NCI-H2107 (cell line): ENCODE results near the gene AOC3.

Experiments used
- DNase-seq: peaks from one replicate; lab custom pipeline; 2025; lab: John Stamatoyannopoulos, UW

AOC3 gene

GRCh38 chr17:42850954-42851353, at the start of gene AOC3:
Gene AOC3 (plus strand): TSS chr17:42851199. CDS start chr17:42851344, 145 bp downstream.
- no peak for DNase-seq

- DNase-seq: no peak
These were observed 47.7 kb upstream of the AOC3 start for GRCh38 chr17:42803074-42803883.

GRCh38 chr17:42804918-42805367, 46.1 kb upstream of the AOC3 start:
- DNase-seq: no peak

GRCh38 chr17:42806249-42806648, 44.8 kb upstream of the AOC3 start:
- DNase-seq: no peak

- DNase-seq: no peak
These were observed 41.7 kb upstream of the AOC3 start for GRCh38 chr17:42809250-42809649.

GRCh38 chr17:42814633-42815399, 36.2 kb upstream of the AOC3 start:
- DNase-seq: peak; percentile 46

- no peak for DNase-seq
These were observed 33.1 kb upstream of the AOC3 start for GRCh38 chr17:42817866-42818265.

- no peak for DNase-seq
These were observed 32.6 kb upstream of the AOC3 start for GRCh38 chr17:42818379-42818778.

- DNase-seq: peak; percentile 24
These were observed 31.0 kb upstream of the AOC3 start for GRCh38 chr17:42819939-42820535.

GRCh38 chr17:42821176-42821575, 29.8 kb upstream of the AOC3 start:
- no peak for DNase-seq

- DNase-seq: no peak
These were observed 23.5 kb upstream of the AOC3 start for GRCh38 chr17:42827472-42827871.

- no peak for DNase-seq
These were observed 20.0 kb upstream of the AOC3 start for GRCh38 chr17:42830971-42831370.

- DNase-seq: no peak
These were observed 18.6 kb upstream of the AOC3 start for GRCh38 chr17:42832213-42832933.

- DNase-seq: peak; percentile 76
These were observed 17.8 kb upstream of the AOC3 start, which contains the start of gene PSME3 for GRCh38 chr17:42832934-42833766. Gene PSME3 (plus strand): TSS chr17:42833397. CDS start chr17:42833632, 235 bp downstream.

- no peak for DNase-seq
These were observed 17.1 kb upstream of the AOC3 start for GRCh38 chr17:42833767-42834422.

GRCh38 chr17:42835732-42836131, 15.3 kb upstream of the AOC3 start:
- no peak for DNase-seq

- no peak for DNase-seq
These were observed 8.9 kb upstream of the AOC3 start for GRCh38 chr17:42841975-42842685.

GRCh38 chr17:42843358-42843934, 7.6 kb upstream of the AOC3 start:
- DNase-seq: no peak

- no peak for DNase-seq
These were observed 6.7 kb upstream of the AOC3 start, which contains the start of gene AOC2 for GRCh38 chr17:42844271-42844670. Gene AOC2 (plus strand): TSS chr17:42844580. CDS start chr17:42844627, 47 bp downstream.
